Activated CD8-positive, alpha-beta memory T cell treated with anti-CD3 and anti-CD28 coated beads, Interleukin-2, amount 50 U/mL, for 4 hours (primary cell): ENCODE results near the gene SLC8B1.

Experiments
- DNase-seq: peaks from one replicate; pipeline ENCODE4 v3.0.0-alpha.2; 2020

SLC8B1 gene

DNA sequence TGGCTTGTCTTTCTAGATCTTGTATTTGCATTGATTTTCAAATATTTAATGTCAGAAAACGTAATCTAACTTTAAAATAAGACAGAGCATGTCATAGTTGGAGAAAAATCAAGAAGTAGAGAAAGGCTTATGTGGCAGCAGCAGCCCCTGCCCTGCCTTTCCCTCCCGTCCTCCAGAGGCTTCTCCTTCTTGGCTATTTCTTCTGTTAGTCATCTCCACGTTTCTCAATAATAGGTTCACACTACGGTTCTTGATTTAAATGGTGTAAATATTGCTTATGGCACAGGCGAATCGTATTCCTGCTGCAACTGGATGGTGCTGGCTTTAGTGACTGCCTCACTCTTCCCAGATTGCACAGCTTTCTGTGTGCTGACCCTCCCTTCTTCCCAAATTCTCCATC is 42.8 kb downstream of the SLC8B1 start:
- no peak for DNase-seq

GRCh38 chr12:113291586-113291985 is 43.3 kb downstream of the SLC8B1 start:
- DNase-seq = no peak

- DNase-seq = no peak
These were observed 44.4 kb downstream of the SLC8B1 start for GRCh38 chr12:113290506-113290905.

DNA sequence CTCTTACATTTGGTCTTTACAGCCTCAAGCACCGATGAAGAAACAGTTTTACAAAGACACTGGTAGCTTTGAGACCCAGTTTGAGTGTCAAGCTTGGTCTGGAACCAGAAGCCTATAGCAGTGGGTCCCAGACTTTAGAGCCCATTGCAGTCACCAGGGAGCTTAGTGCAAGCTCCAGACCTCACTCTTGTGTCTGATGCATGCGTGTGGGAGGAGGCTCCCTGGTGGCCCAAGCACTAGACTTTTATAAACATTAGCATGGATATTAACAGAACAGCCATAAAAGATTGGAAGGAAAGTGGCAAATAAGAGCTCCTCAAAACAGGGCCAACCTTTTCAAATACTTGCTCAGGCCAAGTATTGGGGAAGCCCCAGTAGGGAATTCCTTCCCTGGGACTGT is 45.5 kb downstream of the SLC8B1 start:
- no peak for DNase-seq

DNA sequence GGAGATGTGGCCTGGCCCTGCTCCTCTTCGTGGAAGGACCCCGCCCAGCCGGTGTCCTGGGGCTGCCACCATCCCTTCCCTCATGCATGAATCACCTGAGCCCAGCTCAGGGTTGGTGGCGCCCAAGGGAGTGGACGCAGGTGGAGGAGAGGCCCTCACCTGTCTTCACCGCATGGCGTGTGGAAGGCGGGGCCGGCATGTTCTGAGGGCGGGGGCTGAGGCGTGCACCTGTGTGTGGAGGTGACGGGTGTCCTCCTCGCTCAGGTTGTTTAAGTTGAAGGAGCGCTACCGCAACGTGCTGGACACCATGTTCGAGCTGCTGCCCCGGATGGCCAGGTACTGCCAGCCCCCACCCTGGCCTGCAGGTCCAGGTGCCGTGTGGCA is 47.0 kb downstream of the SLC8B1 start:
- DNase-seq = no peak

DNA sequence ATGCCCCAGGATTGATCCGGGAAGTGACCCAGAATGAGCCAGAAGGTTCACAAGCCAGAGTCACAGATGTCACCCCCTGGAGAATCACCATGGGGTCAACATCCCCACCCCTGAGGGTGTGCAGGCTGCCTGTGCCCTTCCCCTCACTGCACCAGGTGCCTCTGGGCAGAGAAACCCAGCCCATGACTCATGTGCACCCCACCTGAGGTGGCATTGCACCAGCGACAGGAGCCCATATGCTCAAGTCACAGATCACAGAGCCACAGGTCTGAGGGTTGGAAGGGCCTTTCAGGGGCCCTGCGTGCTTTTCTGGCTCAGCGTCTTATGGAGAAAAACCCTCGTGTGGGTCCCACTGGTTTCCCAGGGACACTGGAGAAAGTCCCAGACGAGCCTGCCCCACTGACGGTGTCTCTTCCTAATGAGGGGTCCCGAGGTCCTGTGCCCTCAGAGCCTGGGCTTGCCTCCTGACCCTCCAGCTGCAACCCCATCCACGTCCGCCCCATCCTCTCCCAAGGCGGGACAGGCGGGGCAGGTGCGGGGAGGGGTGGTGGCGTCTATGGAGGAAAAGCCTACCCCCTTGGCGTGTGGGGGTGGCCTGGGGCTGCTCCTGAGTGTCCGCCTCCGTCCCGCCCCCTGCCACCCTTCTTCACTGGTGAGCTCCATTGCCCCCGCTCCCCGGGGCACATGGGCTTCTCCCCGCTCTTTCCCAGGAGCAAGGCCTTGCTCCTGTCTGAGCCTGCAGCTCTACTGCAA is 47.6 kb downstream of the SLC8B1 start:
- DNase-seq = no peak

GRCh38 chr12:113286712-113287111 is 48.2 kb downstream of the SLC8B1 start:
- no peak for DNase-seq

- no peak for DNase-seq
These were observed 49.0 kb downstream of the SLC8B1 start for GRCh38 chr12:113285679-113286610.

DNA sequence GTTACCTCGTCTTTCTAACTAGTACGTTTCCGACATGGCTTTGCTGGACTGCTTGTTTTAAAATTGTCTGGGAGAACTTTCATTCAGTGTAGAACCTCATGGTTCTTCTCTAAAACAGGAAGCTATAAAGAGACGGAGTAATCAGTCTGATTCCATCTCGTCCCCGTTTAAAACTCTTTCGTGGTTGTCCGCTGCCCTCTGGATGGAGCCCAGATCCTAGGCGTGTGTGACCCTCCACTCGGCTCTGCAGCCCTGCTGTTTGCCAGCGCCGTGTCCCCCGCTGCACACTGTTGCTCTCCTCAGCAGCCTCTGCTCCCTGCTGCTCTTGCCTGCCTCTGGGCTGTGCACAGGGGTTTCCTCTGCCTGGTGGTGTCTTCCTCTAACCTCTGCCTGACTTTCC is 50.2 kb downstream of the SLC8B1 start:
- DNase-seq = no peak

DNA sequence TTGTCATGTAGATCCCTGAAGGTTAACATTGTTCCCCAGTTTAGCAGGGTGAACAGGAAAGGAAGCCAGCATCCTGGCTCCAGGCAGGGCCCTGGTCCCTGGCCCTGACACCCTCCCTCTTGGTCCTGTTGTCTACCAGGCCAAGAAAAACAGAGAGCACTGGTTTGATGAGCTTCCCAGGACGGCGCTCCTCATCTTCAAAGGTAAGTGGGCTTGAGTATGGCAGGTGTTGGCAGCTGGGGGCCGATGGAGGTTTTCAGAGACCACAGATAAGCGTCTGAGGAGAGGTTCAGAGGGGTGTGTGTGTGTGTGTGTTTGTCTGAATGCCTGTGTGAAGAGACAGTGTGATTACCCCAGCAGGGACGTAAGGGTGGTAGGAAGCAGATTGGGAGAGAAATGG is 56.3 kb downstream of the SLC8B1 start:
- no peak for DNase-seq

- DNase-seq = no peak
These were observed 56.8 kb downstream of the SLC8B1 start for GRCh38 chr12:113278141-113278540.

DNA sequence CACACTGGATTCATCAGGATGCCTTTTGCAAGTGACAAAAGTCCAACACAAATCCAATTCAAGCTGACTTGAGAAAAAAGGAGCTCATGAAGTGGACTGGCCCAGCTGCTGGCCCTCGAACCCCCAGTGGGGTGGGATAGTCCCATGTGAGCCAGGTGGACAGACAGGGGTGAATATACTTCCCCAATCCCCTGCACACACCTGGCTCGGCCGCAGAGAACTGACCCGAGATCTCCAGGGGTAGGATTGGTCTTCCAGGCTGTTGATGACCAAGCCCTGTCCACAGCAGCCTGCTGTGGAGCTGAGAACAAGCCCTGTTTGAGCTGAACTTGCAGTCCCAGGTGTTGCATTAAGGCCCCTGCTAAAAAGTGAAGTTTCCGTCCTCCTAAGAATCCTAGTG is 57.4 kb downstream of the SLC8B1 start:
- DNase-seq = no peak

- DNase-seq = no peak
These were observed 57.9 kb downstream of the SLC8B1 start for GRCh38 chr12:113276946-113277500.

DNA sequence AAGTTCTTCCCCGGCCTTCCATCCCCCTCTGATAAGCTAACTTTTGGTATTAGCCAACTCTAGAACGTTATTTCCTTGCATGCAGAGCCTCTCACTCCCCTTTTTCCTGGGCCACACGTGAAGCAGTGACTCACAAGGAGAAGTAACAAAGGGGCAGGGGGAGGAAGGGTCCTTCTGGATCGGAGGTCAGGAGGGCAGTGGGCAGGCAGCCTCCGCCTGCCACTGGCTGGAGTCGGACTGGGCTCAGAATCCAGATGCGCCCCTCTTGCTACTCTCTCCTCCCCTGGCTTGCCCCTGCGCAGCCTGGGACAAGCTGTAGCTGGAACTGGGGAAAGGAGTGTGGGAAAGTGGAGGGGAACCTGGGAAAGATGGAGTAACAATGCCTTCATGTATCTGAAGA is 58.6 kb downstream of the SLC8B1 start:
- no peak for DNase-seq

- no peak for DNase-seq
These were observed 60.1 kb downstream of the SLC8B1 start for GRCh38 chr12:113274848-113275247.

GRCh38 chr12:113273053-113273725 is 61.7 kb downstream of the SLC8B1 start:
- no peak for DNase-seq

DNA sequence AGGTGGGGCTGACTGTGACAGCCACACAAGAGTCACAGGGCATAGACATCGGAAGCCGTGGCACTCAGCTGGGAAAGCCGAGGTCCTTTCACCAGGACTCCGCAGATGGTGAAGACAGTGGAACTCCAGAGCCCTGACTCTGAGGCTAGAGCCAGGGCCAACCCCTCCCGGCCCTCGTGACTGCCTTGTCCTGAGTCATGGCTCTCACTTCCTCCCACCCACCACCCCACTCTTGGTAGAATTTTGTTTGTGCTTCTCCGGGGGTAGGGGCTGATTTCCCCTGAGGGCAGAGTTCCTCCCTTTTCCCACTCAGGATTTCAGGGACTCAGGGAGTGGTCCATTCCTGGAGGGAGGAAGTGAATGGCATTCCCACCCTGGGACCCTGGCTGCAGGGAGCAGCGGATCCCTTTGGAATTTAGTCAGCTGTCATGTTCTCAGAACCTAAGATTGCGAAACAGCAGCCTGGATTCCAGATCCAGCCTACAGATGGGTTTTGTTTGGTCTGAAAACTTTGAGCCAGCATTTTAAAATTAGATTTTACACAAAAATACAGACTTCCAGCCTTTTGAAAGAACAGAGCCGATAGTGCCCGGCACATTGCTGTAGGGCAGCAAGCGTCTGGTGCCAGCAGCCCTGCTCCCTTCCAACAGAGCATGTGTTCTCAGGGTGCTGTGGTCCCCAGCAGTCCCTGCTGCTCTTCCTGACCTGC is 62.9 kb downstream of the SLC8B1 start:
- no peak for DNase-seq

DNA sequence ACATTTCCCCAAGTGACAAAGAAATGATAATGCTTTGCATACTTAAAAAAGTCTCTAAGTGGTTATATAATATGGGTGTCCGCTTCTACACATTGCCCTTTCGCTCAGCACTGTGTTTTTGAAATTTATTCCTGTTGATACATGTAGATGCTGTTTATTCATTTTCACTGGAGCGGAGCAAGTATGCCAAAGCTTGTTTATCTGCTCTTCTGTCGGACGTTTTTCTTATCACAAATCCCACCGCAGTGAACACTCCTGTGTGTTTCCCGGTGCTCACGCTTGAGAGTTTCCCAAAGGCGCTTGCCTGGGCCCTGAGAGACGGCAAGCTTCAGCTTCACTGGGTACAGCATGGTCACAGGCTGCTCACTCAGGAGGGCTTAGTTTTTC is 63.5 kb downstream of the SLC8B1 start:
- DNase-seq = no peak

DNA sequence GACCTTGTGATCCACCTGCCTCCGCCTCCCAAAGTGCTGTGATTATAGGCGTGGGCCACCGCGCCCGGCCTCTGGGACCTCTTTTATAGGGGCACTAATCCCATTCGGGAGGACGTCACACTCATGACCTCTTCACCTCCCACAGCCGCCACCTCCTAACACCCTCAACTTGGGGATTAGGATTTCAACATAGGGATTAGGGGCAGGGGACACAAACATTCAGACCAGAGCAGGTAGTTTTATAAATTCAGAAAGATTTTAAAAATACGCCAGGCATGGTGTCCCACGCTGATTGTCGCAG is 64.2 kb downstream of the SLC8B1 start:
- no peak for DNase-seq

DNA sequence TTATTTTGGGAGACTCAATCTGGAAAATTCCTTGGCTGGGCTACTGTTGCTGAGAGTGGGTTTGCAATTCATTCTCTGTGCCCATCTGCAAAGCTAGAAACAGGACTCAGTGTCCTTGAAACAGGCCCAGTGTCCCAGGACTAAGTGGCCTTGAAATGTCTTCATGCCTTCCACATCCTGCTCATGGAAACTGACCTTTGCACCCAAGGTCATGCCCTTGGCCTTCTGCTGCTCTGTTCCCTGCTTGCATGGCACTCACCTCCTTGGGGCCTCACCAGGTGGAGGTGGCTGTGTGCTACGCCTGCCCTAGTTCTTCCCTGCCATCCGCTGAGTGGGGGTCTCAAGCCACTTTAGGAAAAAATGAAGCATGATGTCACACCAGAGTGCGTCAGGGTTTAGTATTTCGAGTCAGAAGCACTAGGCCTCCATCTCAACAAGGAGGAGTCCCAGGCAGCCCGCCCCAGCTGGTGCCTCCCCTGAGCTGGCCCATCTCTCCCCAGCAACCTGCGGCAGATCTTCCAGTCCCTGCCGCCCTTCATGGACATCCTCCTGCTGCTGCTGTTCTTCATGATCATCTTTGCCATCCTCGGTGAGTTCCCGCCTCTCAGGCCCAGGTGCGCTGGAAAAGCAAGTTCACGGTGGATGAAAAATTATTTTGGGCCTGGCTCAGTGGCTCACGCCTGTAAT is 65.5 kb downstream of the SLC8B1 start:
- no peak for DNase-seq

DNA sequence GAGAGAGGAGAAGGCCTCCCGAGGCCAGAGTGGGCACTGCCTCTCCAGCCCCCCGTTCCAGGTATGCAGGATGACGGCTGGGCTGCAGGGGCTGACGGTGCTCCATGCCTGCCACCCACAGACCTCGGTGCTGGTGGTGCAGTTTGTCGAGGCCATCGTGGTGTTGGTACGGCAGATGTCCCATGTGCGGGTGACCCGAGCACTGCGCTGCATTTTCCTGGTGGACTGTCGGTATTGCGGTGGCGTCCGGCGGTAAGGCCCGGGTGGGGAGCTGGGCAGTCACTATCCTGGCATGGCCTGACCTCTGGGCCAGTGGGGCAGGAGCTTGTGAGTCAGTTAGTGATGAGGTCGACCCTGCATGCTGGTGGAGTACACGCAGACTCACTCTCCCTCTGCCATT is 66.3 kb downstream of the SLC8B1 start:
- no peak for DNase-seq

GRCh38 chr12:113268136-113268535 is 66.8 kb downstream of the SLC8B1 start:
- DNase-seq = no peak
